HEK293T (cell line): ENCODE data around the gene FAM200B.

Experiments
- CTBP1 ChIP-seq: fragments of 450-650 bp; IDR thresholded peaks from 2 replicates; pipeline ENCODE4 v1.6.1; 2016; ENCODE audit warnings: borderline replicate concordance
- ELF4 ChIP-seq: fragments of 450-650 bp; IDR thresholded peaks from 2 replicates; pipeline ENCODE4 v1.6.1; 2017; ENCODE audit warnings: antibody characterized with exemption
- FOXA1 ChIP-seq: fragments of 450-650 bp; IDR thresholded peaks from 2 replicates; pipeline ENCODE4 v1.6.1; 2016; ENCODE audit warnings: mild to moderate bottlenecking
- HDGF ChIP-seq: fragments of 450-650 bp; IDR thresholded peaks from 2 replicates; pipeline ENCODE4 v1.6.1; 2017; ENCODE audit warnings: antibody characterized with exemption, borderline replicate concordance
- L3MBTL2 ChIP-seq: fragments of 450-650 bp; conservative IDR thresholded peaks from 2 replicates; pipeline ENCODE4 v1.6.1; 2016; ENCODE audit warnings: mild to moderate bottlenecking
- SP1 ChIP-seq: fragments of 450-650 bp; IDR thresholded peaks from 2 replicates; pipeline ENCODE4 v1.6.1; 2017
- ZNF384 ChIP-seq: fragments of 450-650 bp; IDR thresholded peaks from 2 replicates; pipeline ENCODE4 v1.6.1; 2016

DNA sequence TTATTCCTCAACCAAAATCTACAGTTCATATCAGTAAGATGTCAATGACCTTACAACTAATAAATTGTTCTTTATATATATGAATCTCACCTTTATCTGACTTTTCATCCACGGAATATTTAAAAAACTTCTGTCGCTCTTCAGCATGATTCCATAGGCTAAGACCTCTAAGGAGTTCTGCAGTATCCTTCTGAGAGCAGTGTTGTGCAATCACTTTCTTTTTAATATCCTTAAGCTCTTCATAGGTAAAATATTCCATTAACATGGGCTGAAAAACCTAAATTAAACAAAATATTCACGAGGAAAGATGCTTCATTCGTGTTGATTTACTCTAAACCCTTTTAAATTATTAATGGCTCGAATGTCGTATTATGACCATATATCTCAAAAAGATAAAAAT is 43.2 kb upstream of the FAM200B start:
- no peak for TF ChIP-seq L3MBTL2
- no peak for TF ChIP-seq SP1
- TF ChIP-seq ELF4: no peak
- no peak for TF ChIP-seq HDGF
- TF ChIP-seq ZNF384: no peak
- TF ChIP-seq CTBP1: no peak
- TF ChIP-seq FOXA1: no peak
